Thoracic aorta endothelial cell (primary cell): Measurements from ENCODE around the gene ABCB7. TPM values are rescaled to one million over a fixed set of nuclear protein-coding genes. Genes with fewer than 3 reads are reported as not detected.

Experiments
- small RNA-seq: library from RNA; depleted of rRNA; stranded (forward); fragments of <200 nt; gene quantifications from one replicate; pipeline ENCODE3, GENCODE V24; 2012
- total RNA-seq: library from RNA; depleted of rRNA; stranded (reverse); fragments of >200 nt; gene quantifications from 2 replicates; pipeline ENCODE4 v1.2.3, GENCODE V29; 2012

Gene ABCB7
- total RNA-seq: 24.7 and 31.5 TPM in 2 replicates

GRCh38 chrX:75155827-75156525 is at the start of gene ABCB7:
ABCB7 (minus strand) TSS chrX:75156283; CDS start chrX:75156272, 11 bp downstream.

Small RNA genes lying within 50 kb of the gene (small RNA-seq; reads per million reads assigned to genes)
- gene BUD31P2 (not detected), gene RNU6-562P (not detected)

Other genes with a start within 250 kb of the ABCB7 start
- gene NEXMIF, start 230.8 kb downstream of the ABCB7 start, total RNA-seq: 0.13 TPM in 1 of 2 replicates, not detected in the other
- 15.2 and 18.8 TPM in 2 replicates for gene UPRT, start 117.8 kb upstream of the ABCB7 start, total RNA-seq